CD4-positive, alpha-beta T cell treated with Interleukin-2 at 100 ng/mL for 4 hours (primary cell): ENCODE measurements around the gene CUL1.

Experiments used
- DNase-seq: peaks from one replicate; pipeline ENCODE4 v3.0.0-alpha.2; 2020; ENCODE audit warnings: low spot score

CUL1 gene

GRCh38 chr7:148698397-148699023 is at the start of gene CUL1:
Gene CUL1 (plus strand): TSS chr7:148698903. CDS start chr7:148730123, 31,220 bp downstream.
- DNase-seq = peak; percentile 85

- no peak for DNase-seq
Observed at GRCh38 chr7:148650232-148650858, 48.4 kb upstream of the CUL1 start.

GRCh38 chr7:148652773-148653172 is 45.9 kb upstream of the CUL1 start:
- no peak for DNase-seq

GRCh38 chr7:148657929-148658328 is 40.8 kb upstream of the CUL1 start:
- no peak for DNase-seq

GRCh38 chr7:148661471-148661870 is 37.2 kb upstream of the CUL1 start:
- DNase-seq = no peak

- DNase-seq = no peak
Observed at GRCh38 chr7:148662646-148663045, 36.1 kb upstream of the CUL1 start.

GRCh38 chr7:148664324-148664723 is 34.4 kb upstream of the CUL1 start:
- no peak for DNase-seq

GRCh38 chr7:148665221-148665620 is 33.5 kb upstream of the CUL1 start:
- DNase-seq = no peak

GRCh38 chr7:148669927-148670326 is 28.8 kb upstream of the CUL1 start:
- no peak for DNase-seq

GRCh38 chr7:148670374-148670773 is 28.3 kb upstream of the CUL1 start:
- no peak for DNase-seq

GRCh38 chr7:148670807-148671206 is 27.9 kb upstream of the CUL1 start:
- DNase-seq = no peak

GRCh38 chr7:148672041-148672440 is 26.7 kb upstream of the CUL1 start:
- no peak for DNase-seq

- no peak for DNase-seq
Observed at GRCh38 chr7:148674689-148675088, 24.0 kb upstream of the CUL1 start.

- DNase-seq = no peak
Observed at GRCh38 chr7:148676291-148676690, 22.4 kb upstream of the CUL1 start.

GRCh38 chr7:148681821-148682220 is 16.9 kb upstream of the CUL1 start:
- DNase-seq = no peak

- DNase-seq = no peak
Observed at GRCh38 chr7:148684289-148684830, 14.3 kb upstream of the CUL1 start.

GRCh38 chr7:148686312-148686937 is 12.3 kb upstream of the CUL1 start:
- no peak for DNase-seq

GRCh38 chr7:148687555-148687954 is 11.1 kb upstream of the CUL1 start:
- DNase-seq = no peak

GRCh38 chr7:148688526-148688925 is 10.2 kb upstream of the CUL1 start:
- DNase-seq = no peak

GRCh38 chr7:148693651-148694050 is 5.1 kb upstream of the CUL1 start:
- DNase-seq = no peak

- no peak for DNase-seq
Observed at GRCh38 chr7:148694631-148695030, 4.1 kb upstream of the CUL1 start.

GRCh38 chr7:148695953-148696352 is 2.8 kb upstream of the CUL1 start:
- no peak for DNase-seq

- DNase-seq = no peak
Observed at GRCh38 chr7:148696787-148697186, 1.9 kb upstream of the CUL1 start.
